ENCODE results near the gene MAPKAPK3.

Gene MAPKAPK3

GRCh38 chr3:50571486-50571885 lies 45.5 kb upstream of the MAPKAPK3 start:
- H3K27me3 Mint-ChIP-seq (ENCODE audit: low read depth), result no peaks in the 10 kb centered on the region
- TF ChIP-seq CTCF (IDR thresholded peaks at IDR 0.05; ENCODE audit: unreplicated experiment in 3 of 3), result no peak
- H3K9me3 Mint-ChIP-seq, result no peaks in the 10 kb centered on the region
- no peaks in the 10 kb centered on the region for H3K36me3 Mint-ChIP-seq (ENCODE audit: low read depth)
- H3K27ac Mint-ChIP-seq, result no peak overlapping the region
- H3K4me1 Mint-ChIP-seq, result peaks cover 17% of the 10 kb centered on the region
- peak overlapping the region; percentile 97 to 99 (median 99) for H3K4me3 Mint-ChIP-seq

- peak overlapping the region; percentile 67 to 92 (median 72) for H3K27ac Mint-ChIP-seq
- H3K36me3 Mint-ChIP-seq (ENCODE audit: low read depth), result no peaks in the 10 kb centered on the region
- peaks cover 15% of the 10 kb centered on the region for H3K4me1 Mint-ChIP-seq
Measured at GRCh38 chr3:50572158-50572557, 44.8 kb upstream of the MAPKAPK3 start.

GRCh38 chr3:50572801-50573371 lies 44.1 kb upstream of the MAPKAPK3 start:
- H3K27me3 Mint-ChIP-seq (ENCODE audit: low read depth), result no peaks in the 10 kb centered on the region
- H3K9me3 Mint-ChIP-seq, result no peaks in the 10 kb centered on the region
- peaks cover 11% of the 10 kb centered on the region for H3K4me1 Mint-ChIP-seq
- no peak for TF ChIP-seq CTCF (IDR thresholded peaks at IDR 0.05; ENCODE audit: unreplicated experiment in 3 of 3)
- no peak overlapping the region for H3K27ac Mint-ChIP-seq
- no peaks in the 10 kb centered on the region for H3K36me3 Mint-ChIP-seq (ENCODE audit: low read depth)
- peak overlapping the region in 2 of 3 experiments; percentile 85 for H3K4me3 Mint-ChIP-seq

More at GRCh38 chr3:50572158-50572557, 44.8 kb upstream of the MAPKAPK3 start:
- no peaks in the 10 kb centered on the region for H3K9me3 Mint-ChIP-seq
- peak; percentile 85 to 87 (median 86) for TF ChIP-seq CTCF (IDR thresholded peaks at IDR 0.05; ENCODE audit: unreplicated experiment in 3 of 3)
- peak overlapping the region; percentile 71 to 85 (median 85) for H3K4me3 Mint-ChIP-seq
- H3K27me3 Mint-ChIP-seq (ENCODE audit: low read depth), result no peaks in the 10 kb centered on the region

GRCh38 chr3:50573566-50574443 lies 43.1 kb upstream of the MAPKAPK3 start:
- TF ChIP-seq CTCF (IDR thresholded peaks at IDR 0.05; ENCODE audit: unreplicated experiment in 3 of 3), result no peak
- Mint-ChIP-seq H3K27ac (no peak overlapping the region), H3K4me1 (peaks cover 8% of the 10 kb centered on the region), H3K36me3 (ENCODE audit: low read depth) (no peaks in the 10 kb centered on the region), H3K9me3 (no peaks in the 10 kb centered on the region), H3K27me3 (ENCODE audit: low read depth) (no peaks in the 10 kb centered on the region), H3K4me3 (no peak overlapping the region)

GRCh38 chr3:50574444-50574831 lies 42.5 kb upstream of the MAPKAPK3 start:
- Mint-ChIP-seq H3K27ac (no peak overlapping the region), H3K9me3 (no peaks in the 10 kb centered on the region), H3K27me3 (ENCODE audit: low read depth) (no peaks in the 10 kb centered on the region), H3K4me1 (peaks cover 8% of the 10 kb centered on the region), H3K4me3 (no peak overlapping the region), H3K36me3 (ENCODE audit: low read depth) (no peaks in the 10 kb centered on the region)
- no peak for TF ChIP-seq CTCF (IDR thresholded peaks at IDR 0.05; ENCODE audit: unreplicated experiment in 3 of 3)
